SK-N-SH treated with all-trans-retinoic acid at 6 μM for 48 hours (cell line): ENCODE data around the gene APOLD1.

ENCODE experiments used
- BACH2 ChIP-seq: fragments of 250-450 bp; sonication (Bioruptor Pico); IDR thresholded peaks from 2 replicates; pipeline ENCODE4 v1.9.0; 2021; ENCODE audit warnings: mild to moderate bottlenecking, borderline replicate concordance
- CREB5 ChIP-seq: fragments of 250-450 bp; sonication (Bioruptor Pico); IDR thresholded peaks from 2 replicates; pipeline ENCODE4 v1.5.1; 2020; ENCODE audit warnings: low read depth, mild to moderate bottlenecking, moderate library complexity
- GLIS3 ChIP-seq: fragments of 250-450 bp; sonication (Bioruptor Pico); IDR thresholded peaks from 2 replicates; pipeline ENCODE4 v1.5.0; 2020; ENCODE audit warnings: mild to moderate bottlenecking, moderate library complexity
- PATZ1 ChIP-seq: fragments of 250-450 bp; sonication (Bioruptor Pico); IDR thresholded peaks from 2 replicates; pipeline ENCODE4 v1.8.0; 2020; ENCODE audit warnings: mild to moderate bottlenecking, moderate library complexity, borderline replicate concordance
- RARB ChIP-seq: fragments of 250-450 bp; sonication (Bioruptor Pico); IDR thresholded peaks from 2 replicates; pipeline ENCODE4 v1.8.0; 2021; ENCODE audit warnings: mild to moderate bottlenecking, moderate library complexity
- TOX ChIP-seq: fragments of 250-450 bp; sonication (Bioruptor Pico); IDR thresholded peaks from 2 replicates; pipeline ENCODE4 v1.8.0; 2021; ENCODE audit warnings: mild to moderate bottlenecking, moderate library complexity, borderline replicate concordance
- ZNF8 ChIP-seq: fragments of 450-650 bp; formaldehyde crosslinking; IDR thresholded peaks from 2 replicates; pipeline ENCODE4 v1.5.0; 2020; ENCODE audit warnings: mild to moderate bottlenecking, moderate library complexity

GRCh38 chr12:12792421-12792820, 7.0 kb downstream of the APOLD1 start:
- TF ChIP-seq TOX (CRISPR knock-in tag) (no peak), ZNF8 (CRISPR knock-in tag) (no peak), RARB (CRISPR knock-in tag) (no peak), BACH2 (CRISPR knock-in tag) (no peak), PATZ1 (CRISPR knock-in tag) (no peak), GLIS3 (CRISPR knock-in tag) (no peak), CREB5 (no peak)
